B cell (primary cell): ENCODE measurements around the gene PDZRN4. TPM values are rescaled to one million over a fixed set of nuclear protein-coding genes. Genes with fewer than 3 reads are reported as not detected.

Source experiments
- ATAC-seq: fragments of 200-7000 bp; cut with Tn5 transposase; one replicate; pipeline ENCODE4 v1.10.0; 2021; ENCODE audit warnings: low read depth, mild to moderate bottlenecking, moderate number of reproducible peaks, moderate library complexity
- CTCF ChIA-PET: fragments of 350-600 bp; sonication (Branson Sonifier 250); formaldehyde crosslinking; loops from one replicate; lab custom pipeline; 2021; ENCODE audit warnings: antibody characterized with exemption, inconsistent platforms; lab: Charles Lee
- POLR2A ChIA-PET: fragments of 350-600 bp; sonication (Branson Sonifier 250); formaldehyde crosslinking; loops from one replicate; lab custom pipeline; 2021; ENCODE audit warnings: antibody characterized with exemption; lab: Charles Lee
- DNase-seq: peaks from one replicate; pipeline ENCODE4 v3.0.0; 2013
- H2AFZ ChIP-seq: 2 replicates; pipeline ENCODE4 v1.6.1; 2012; ENCODE audit warnings: mild to moderate bottlenecking, low read depth, low read length; ENCODE audit not compliant: insufficient read depth, poor library complexity, severe bottlenecking
- H3K27ac ChIP-seq, 2 donors: 1 replicate in 1 of 2; 2 replicates in 1 of 2; pipeline ENCODE4 v1.5.1; 2012 to 2013; ENCODE audit warnings: low read length in 2 of 2, mild to moderate bottlenecking in 2 of 2, moderate library complexity in 1 of 2
- H3K27me3 ChIP-seq, 4 experiments: fragments of 200-600 bp in 1 of 4; sonication (generic) in 1 of 4; replicated peaks in 1 of 4; 1 replicate in 2 of 4; 2 replicates in 2 of 4; pipeline versions ENCODE4 v1.6.1 to v1.7.0; 2013 to 2016; ENCODE audit warnings: low read length in 3 of 4, mild to moderate bottlenecking in 2 of 4, mixed read lengths in 1 of 4, moderate library complexity in 1 of 4; ENCODE audit not compliant: insufficient read depth in 4 of 4, control insufficient read depth in 3 of 4; ENCODE audit errors: control extremely low read depth in 1 of 4
- H3K36me3 ChIP-seq, 2 experiments: replicated peaks in 1 of 2; 1 replicate in 1 of 2; 2 replicates in 1 of 2; pipeline versions ENCODE4 v1.6.1 to v1.7.1; 2013; ENCODE audit warnings: low read length in 1 of 2; ENCODE audit not compliant: insufficient read depth in 2 of 2, control insufficient read depth in 1 of 2; ENCODE audit errors: control extremely low read depth in 1 of 2, extremely low read depth in 1 of 2
- H3K4me1 ChIP-seq, 2 donors: fragments of 200-600 bp in 1 of 2; sonication (generic) in 1 of 2; 1 replicate in 1 of 2; 2 replicates in 1 of 2; pipeline versions ENCODE4 v1.5.1 to v1.6.1; 2013 to 2017; ENCODE audit warnings: low read length in 2 of 2; ENCODE audit not compliant: control insufficient read depth in 2 of 2, insufficient read depth in 2 of 2
- H3K4me2 ChIP-seq: replicated peaks from 2 replicates; pipeline ENCODE3; 2012; ENCODE audit warnings: mild to moderate bottlenecking, low read depth, low read length; ENCODE audit not compliant: poor library complexity, severe bottlenecking
- H3K4me3 ChIP-seq, 5 experiments: fragments of 200-600 bp in 1 of 5; sonication (generic) in 1 of 5; 1 replicate in 3 of 5; 2 replicates in 2 of 5; pipeline versions ENCODE4 v1.5.1 to v1.7.0; 2011 to 2016; ENCODE audit warnings: low read length in 4 of 5, mild to moderate bottlenecking in 4 of 5, low read depth in 2 of 5, control low read depth in 1 of 5, moderate library complexity in 1 of 5; ENCODE audit not compliant: insufficient read depth in 1 of 5; ENCODE audit errors: control extremely low read depth in 1 of 5, extremely low read depth in 1 of 5
- H3K79me2 ChIP-seq: fragments of 200-600 bp; sonication (generic); one replicate; pipeline ENCODE4 v1.6.0; 2016; ENCODE audit warnings: low read length; ENCODE audit not compliant: control insufficient read depth, insufficient read depth
- H3K9ac ChIP-seq: fragments of 200-600 bp; sonication (generic); 2 replicates; pipeline ENCODE4 v1.6.1; 2017; ENCODE audit warnings: mild to moderate bottlenecking, low read length, moderate library complexity
- H3K9me3 ChIP-seq, 3 donors: one replicate each; pipeline versions ENCODE4 v1.6.1 to v1.7.1; 2013; ENCODE audit warnings: low read length in 2 of 3; ENCODE audit not compliant: control insufficient read depth in 2 of 3, insufficient read depth in 1 of 3; ENCODE audit errors: control extremely low read depth in 1 of 3
- H4K20me1 ChIP-seq: 2 replicates; pipeline ENCODE4 v1.6.0; 2012; ENCODE audit warnings: mild to moderate bottlenecking, low read length; ENCODE audit not compliant: insufficient read depth, control insufficient read depth, poor library complexity, severe bottlenecking
- H3K27ac Mint-ChIP-seq: one replicate; pipeline ENCODE4 v1.8.0; 2021; ENCODE audit warnings: mixed read lengths
- H3K27me3 Mint-ChIP-seq: one replicate; pipeline ENCODE4 v1.8.0; 2021; ENCODE audit warnings: mixed read lengths
- H3K4me1 Mint-ChIP-seq: one replicate; pipeline ENCODE4 v1.8.0; 2021; ENCODE audit warnings: mixed read lengths
- H3K4me3 Mint-ChIP-seq: one replicate; pipeline ENCODE4 v1.8.0; 2021; ENCODE audit warnings: mixed read lengths
- H3K9me3 Mint-ChIP-seq: one replicate; pipeline ENCODE4 v1.8.0; 2022; ENCODE audit warnings: mixed read lengths; ENCODE audit not compliant: insufficient read depth
- EZH2 ChIP-seq: IDR thresholded peaks from 2 replicates; pipeline ENCODE4 v1.6.1; 2012; ENCODE audit warnings: borderline replicate concordance, low read depth, mild to moderate bottlenecking, moderate library complexity, low read length; ENCODE audit not compliant: insufficient read depth, poor library complexity, severe bottlenecking
- WGBS: methylation state at CpG from one replicate; pipeline ENCODE4 v1.1.5; 2013; ENCODE audit warnings: missing lambda C conversion rate; ENCODE audit not compliant: insufficient coverage; 5-methylcytosine and 5-hydroxymethylcytosine counted together
- intact Hi-C: fragments of 100-400 bp; cut with micrococcal nuclease; formaldehyde crosslinking; loops from one replicate; pipeline ENCODE4 v1.10.0; 2022
- polyA plus RNA-seq: library from polyadenylated mRNA; depleted of rRNA; stranded (reverse); fragments of >200 nt; gene quantifications from 2 replicates; pipeline ENCODE4 v1.2.3, GENCODE V29; 2012
- total RNA-seq, 2 donors: library from RNA; stranded (reverse); fragments of 120-200 nt in 1 of 2; gene quantifications; 1 replicate in 1 of 2; 2 replicates in 1 of 2; pipeline versions ENCODE4 v1.2.3 to v1.2.4, GENCODE V29; 2013 to 2022
- TF ChIP-seq, protein P1 (sequence below): fragments of 200-600 bp; IDR thresholded peaks from one replicate; pipeline ENCODE4 v1.8.0; 2022; ENCODE audit warnings: antibody characterized with exemption, mild to moderate bottlenecking

PDZRN4 gene
- total and polyA plus RNA-seq, 2 donors (not counting 1 experiment from before 2014, with no cell fraction given) = not detected

GRCh38 chr12:41221491-41221890 is 33.4 kb downstream of the PDZRN4 start:
- no peak overlapping the region for H3K4me2 ChIP-seq
- ChIA-PET CTCF (no interaction called here), POLR2A (no interaction called here)
- H3K4me3 ChIP-seq = no peak overlapping the region
- ATAC-seq (no peak), DNase-seq (no peak)
- no peak overlapping the region for H3K27ac Mint-ChIP-seq
- H3K4me1 Mint-ChIP-seq = no peaks in the 10 kb centered on the region
- H3K4me1 ChIP-seq = no peaks in the 10 kb centered on the region
- TF ChIP-seq EZH2 = no peak
- H3K36me3 ChIP-seq = no peaks in the 10 kb centered on the region
- H3K27me3 Mint-ChIP-seq = no peaks in the 10 kb centered on the region
- no peaks in the 10 kb centered on the region for H3K9me3 ChIP-seq
- no peak overlapping the region for H2AFZ ChIP-seq
- intact Hi-C loops = no loop called here
- WGBS = 58% methylated on average over 3 of the region's 4 CpGs
- H3K9me3 Mint-ChIP-seq = no peaks in the 10 kb centered on the region
- H3K27me3 ChIP-seq = no peaks in the 10 kb centered on the region
- H3K27ac ChIP-seq = no peak overlapping the region
- no peak overlapping the region for H3K4me3 Mint-ChIP-seq
- H3K79me2 ChIP-seq = no peaks in the 10 kb centered on the region
- H4K20me1 ChIP-seq = no peaks in the 10 kb centered on the region
- no peak overlapping the region for H3K9ac ChIP-seq

DNA sequence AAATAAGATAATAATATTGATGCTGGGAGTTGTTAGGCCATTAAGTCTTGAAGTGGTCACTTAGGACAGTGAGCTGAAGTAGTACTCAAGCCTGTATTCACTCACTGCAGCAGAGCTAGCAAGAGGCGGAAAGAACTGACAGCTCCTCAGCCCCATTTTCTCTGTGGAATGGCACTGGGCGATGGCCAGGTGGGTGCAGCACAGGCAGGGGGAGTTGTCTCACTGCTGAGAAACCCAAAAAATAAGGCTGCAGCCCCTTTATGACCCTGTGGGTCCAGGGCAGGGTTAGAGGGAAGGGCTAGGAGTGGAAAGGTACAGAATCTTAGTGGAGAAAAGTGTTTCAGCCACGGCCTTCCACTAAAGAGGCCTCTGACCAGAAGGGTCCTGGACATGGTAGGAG is 35.5 kb downstream of the PDZRN4 start:
- intact Hi-C loops = no loop called here
- Histone ChIP-seq H2AFZ (no peak overlapping the region), H3K36me3 (no peaks in the 10 kb centered on the region), H3K4me2 (no peak overlapping the region), H3K79me2 (no peaks in the 10 kb centered on the region), H3K27ac (no peak overlapping the region), H3K4me3 (no peak overlapping the region), H3K4me1 (peaks cover 7 to 11% of the 10 kb centered on the region in 2 donors), H3K27me3 (no peaks in the 10 kb centered on the region), H4K20me1 (no peaks in the 10 kb centered on the region), H3K9ac (no peak overlapping the region), H3K9me3 (no peaks in the 10 kb centered on the region)
- ATAC-seq (no peak), DNase-seq (no peak)
- Mint-ChIP-seq H3K27me3 (no peaks in the 10 kb centered on the region), H3K9me3 (no peaks in the 10 kb centered on the region), H3K27ac (no peak overlapping the region), H3K4me1 (peaks cover 9% of the 10 kb centered on the region), H3K4me3 (no peak overlapping the region)
- CTCF ChIA-PET = no interaction called here
- WGBS = 77% methylated on average over 2 of the region's 3 CpGs
- POLR2A ChIA-PET = no interaction called here
- TF ChIP-seq, protein P1, sequence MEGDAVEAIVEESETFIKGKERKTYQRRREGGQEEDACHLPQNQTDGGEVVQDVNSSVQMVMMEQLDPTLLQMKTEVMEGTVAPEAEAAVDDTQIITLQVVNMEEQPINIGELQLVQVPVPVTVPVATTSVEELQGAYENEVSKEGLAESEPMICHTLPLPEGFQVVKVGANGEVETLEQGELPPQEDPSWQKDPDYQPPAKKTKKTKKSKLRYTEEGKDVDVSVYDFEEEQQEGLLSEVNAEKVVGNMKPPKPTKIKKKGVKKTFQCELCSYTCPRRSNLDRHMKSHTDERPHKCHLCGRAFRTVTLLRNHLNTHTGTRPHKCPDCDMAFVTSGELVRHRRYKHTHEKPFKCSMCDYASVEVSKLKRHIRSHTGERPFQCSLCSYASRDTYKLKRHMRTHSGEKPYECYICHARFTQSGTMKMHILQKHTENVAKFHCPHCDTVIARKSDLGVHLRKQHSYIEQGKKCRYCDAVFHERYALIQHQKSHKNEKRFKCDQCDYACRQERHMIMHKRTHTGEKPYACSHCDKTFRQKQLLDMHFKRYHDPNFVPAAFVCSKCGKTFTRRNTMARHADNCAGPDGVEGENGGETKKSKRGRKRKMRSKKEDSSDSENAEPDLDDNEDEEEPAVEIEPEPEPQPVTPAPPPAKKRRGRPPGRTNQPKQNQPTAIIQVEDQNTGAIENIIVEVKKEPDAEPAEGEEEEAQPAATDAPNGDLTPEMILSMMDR = no peak
- no peak for TF ChIP-seq EZH2
